Measurements from ENCODE around the gene CDADC1.

DNA sequence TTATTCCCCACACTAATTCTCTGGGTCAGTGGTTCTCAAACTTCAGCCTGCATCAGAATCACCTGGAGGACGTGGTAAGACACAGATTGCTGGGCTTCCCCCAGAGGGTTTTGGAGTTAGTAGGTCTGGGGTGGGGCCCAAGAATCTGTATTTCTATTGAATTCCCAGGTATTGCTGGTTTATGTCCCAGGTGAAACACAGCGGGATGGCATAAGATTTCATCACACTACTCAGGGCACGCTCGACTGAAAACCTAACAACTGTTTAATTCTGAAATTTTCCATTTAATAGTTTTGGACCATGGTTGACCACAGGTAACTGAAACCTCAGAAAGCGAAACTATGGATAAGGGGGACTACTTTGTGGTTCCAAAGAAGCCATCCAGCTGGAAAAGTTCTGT lies 21.1 kb upstream of the CDADC1 start:
- TF ChIP-seq, protein P1, sequence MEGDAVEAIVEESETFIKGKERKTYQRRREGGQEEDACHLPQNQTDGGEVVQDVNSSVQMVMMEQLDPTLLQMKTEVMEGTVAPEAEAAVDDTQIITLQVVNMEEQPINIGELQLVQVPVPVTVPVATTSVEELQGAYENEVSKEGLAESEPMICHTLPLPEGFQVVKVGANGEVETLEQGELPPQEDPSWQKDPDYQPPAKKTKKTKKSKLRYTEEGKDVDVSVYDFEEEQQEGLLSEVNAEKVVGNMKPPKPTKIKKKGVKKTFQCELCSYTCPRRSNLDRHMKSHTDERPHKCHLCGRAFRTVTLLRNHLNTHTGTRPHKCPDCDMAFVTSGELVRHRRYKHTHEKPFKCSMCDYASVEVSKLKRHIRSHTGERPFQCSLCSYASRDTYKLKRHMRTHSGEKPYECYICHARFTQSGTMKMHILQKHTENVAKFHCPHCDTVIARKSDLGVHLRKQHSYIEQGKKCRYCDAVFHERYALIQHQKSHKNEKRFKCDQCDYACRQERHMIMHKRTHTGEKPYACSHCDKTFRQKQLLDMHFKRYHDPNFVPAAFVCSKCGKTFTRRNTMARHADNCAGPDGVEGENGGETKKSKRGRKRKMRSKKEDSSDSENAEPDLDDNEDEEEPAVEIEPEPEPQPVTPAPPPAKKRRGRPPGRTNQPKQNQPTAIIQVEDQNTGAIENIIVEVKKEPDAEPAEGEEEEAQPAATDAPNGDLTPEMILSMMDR (IDR thresholded peaks at IDR 0.05; ENCODE audit: poor library complexity, severe bottlenecking) = no peak
- TF ChIP-seq EZH2 (IDR thresholded peaks at IDR 0.05; ENCODE audit: borderline replicate concordance, insufficient read depth, low read length, poor library complexity, severe bottlenecking) (no peak), POLR2AphosphoS5 (IDR thresholded peaks at IDR 0.05) (no peak), EP300 (conservative IDR thresholded peaks at IDR 0.05; ENCODE audit: poor library complexity, severe bottlenecking) (no peak), TAF1 (IDR thresholded peaks at IDR 0.05; ENCODE audit: low read depth) (no peak), MXI1 (conservative IDR thresholded peaks at IDR 0.05; ENCODE audit: poor library complexity, severe bottlenecking) (no peak), SMC3 (conservative IDR thresholded peaks at IDR 0.05; ENCODE audit: poor library complexity) (no peak), RAD21 (conservative IDR thresholded peaks at IDR 0.05) (no peak)
- TF ChIP-seq, protein P2, sequence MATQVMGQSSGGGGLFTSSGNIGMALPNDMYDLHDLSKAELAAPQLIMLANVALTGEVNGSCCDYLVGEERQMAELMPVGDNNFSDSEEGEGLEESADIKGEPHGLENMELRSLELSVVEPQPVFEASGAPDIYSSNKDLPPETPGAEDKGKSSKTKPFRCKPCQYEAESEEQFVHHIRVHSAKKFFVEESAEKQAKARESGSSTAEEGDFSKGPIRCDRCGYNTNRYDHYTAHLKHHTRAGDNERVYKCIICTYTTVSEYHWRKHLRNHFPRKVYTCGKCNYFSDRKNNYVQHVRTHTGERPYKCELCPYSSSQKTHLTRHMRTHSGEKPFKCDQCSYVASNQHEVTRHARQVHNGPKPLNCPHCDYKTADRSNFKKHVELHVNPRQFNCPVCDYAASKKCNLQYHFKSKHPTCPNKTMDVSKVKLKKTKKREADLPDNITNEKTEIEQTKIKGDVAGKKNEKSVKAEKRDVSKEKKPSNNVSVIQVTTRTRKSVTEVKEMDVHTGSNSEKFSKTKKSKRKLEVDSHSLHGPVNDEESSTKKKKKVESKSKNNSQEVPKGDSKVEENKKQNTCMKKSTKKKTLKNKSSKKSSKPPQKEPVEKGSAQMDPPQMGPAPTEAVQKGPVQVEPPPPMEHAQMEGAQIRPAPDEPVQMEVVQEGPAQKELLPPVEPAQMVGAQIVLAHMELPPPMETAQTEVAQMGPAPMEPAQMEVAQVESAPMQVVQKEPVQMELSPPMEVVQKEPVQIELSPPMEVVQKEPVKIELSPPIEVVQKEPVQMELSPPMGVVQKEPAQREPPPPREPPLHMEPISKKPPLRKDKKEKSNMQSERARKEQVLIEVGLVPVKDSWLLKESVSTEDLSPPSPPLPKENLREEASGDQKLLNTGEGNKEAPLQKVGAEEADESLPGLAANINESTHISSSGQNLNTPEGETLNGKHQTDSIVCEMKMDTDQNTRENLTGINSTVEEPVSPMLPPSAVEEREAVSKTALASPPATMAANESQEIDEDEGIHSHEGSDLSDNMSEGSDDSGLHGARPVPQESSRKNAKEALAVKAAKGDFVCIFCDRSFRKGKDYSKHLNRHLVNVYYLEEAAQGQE (IDR thresholded peaks at IDR 0.05; ENCODE audit: borderline replicate concordance) = no peak

All from neural cell (in vitro differentiated cells).